ENCODE results near the gene ABTB2.
A peak's percentile ranks its signal among the peaks of the same experiment; 100 is the strongest.

Gene ABTB2

GRCh38 chr11:34260072-34260575, 97.7 kb downstream of the ABTB2 start:
- no peak overlapping the region for H2BK5ac ChIP-seq (ENCODE audit: low read length)

GRCh38 chr11:34259087-34259486, 98.7 kb downstream of the ABTB2 start:
- Histone ChIP-seq H3K4ac (ENCODE audit: low read length) (no peak overlapping the region), H2AK5ac (ENCODE audit: low read depth, low read length) (no peak overlapping the region), H3K79me1 (ENCODE audit: low read depth, low read length) (no peaks in the 10 kb centered on the region), H3K4me1 (ENCODE audit: control insufficient read depth in 2 of 2, insufficient read depth in 1 of 2, low read depth in 1 of 2, low read length in 2 of 2) (peaks cover 7 to 10% of the 10 kb centered on the region in 2 donors), H3K9ac (ENCODE audit: low read depth, low read length, poor library complexity) (no peak overlapping the region), H2BK12ac (ENCODE audit: low read length) (no peak overlapping the region), H2BK5ac (ENCODE audit: low read length) (no peak overlapping the region), H2AFZ (ENCODE audit: low read length) (no peak overlapping the region), H4K91ac (ENCODE audit: low read depth, low read length, poor library complexity) (no peak overlapping the region), H3K4me2 (ENCODE audit: insufficient read depth, low read length, poor library complexity, severe bottlenecking) (no peak overlapping the region), H2BK15ac (ENCODE audit: low read length) (no peak overlapping the region), H3K36me3 (replicated peaks in 1 of 2; ENCODE audit: control insufficient read depth in 2 of 2, insufficient read depth in 2 of 2, low read length in 2 of 2) (no peaks in the 10 kb centered on the region), H2BK120ac (ENCODE audit: low read depth, low read length) (no peak overlapping the region), H3K9me3 (replicated peaks in 1 of 2; ENCODE audit: control insufficient read depth in 2 of 2, insufficient read depth in 1 of 2, low read depth in 1 of 2, low read length in 2 of 2) (no peaks in the 10 kb centered on the region), H3K23ac (ENCODE audit: low read depth, low read length, poor library complexity) (no peak overlapping the region), H3K18ac (ENCODE audit: low read length) (no peak overlapping the region), H3K14ac (ENCODE audit: low read length) (no peak overlapping the region), H3K4me3 (ENCODE audit: low read length in 2 of 2) (no peak overlapping the region), H3K27me3 (ENCODE audit: control insufficient read depth in 3 of 3, insufficient read depth in 3 of 3, low read depth in 1 of 3, low read length in 3 of 3) (no peaks in the 10 kb centered on the region), H3K27ac (replicated peaks; ENCODE audit: low read length) (no peak overlapping the region), H4K8ac (ENCODE audit: low read depth, low read length) (no peak overlapping the region)
- WGBS, 2 donors (ENCODE audit: extremely low coverage in 2 of 2, insufficient read length in 2 of 2, insufficient replicate concordance in 1 of 2), result no CpG with 5 or more reads among the region's 3 CpGs
- DNase-seq (ENCODE audit: low spot score), result no peak

More at GRCh38 chr11:34260072-34260575, 97.7 kb downstream of the ABTB2 start:
- no peak overlapping the region for H3K4me3 ChIP-seq (ENCODE audit: low read length in 2 of 2)
- peaks cover 7 to 10% of the 10 kb centered on the region in 2 donors for H3K4me1 ChIP-seq (ENCODE audit: control insufficient read depth in 2 of 2, insufficient read depth in 1 of 2, low read depth in 1 of 2, low read length in 2 of 2)
- no peak overlapping the region for H3K9ac ChIP-seq (ENCODE audit: low read depth, low read length, poor library complexity)
- no peak overlapping the region for H2BK120ac ChIP-seq (ENCODE audit: low read depth, low read length)
- no peak overlapping the region for H3K27ac ChIP-seq (replicated peaks; ENCODE audit: low read length)
- no peak overlapping the region for H2AK5ac ChIP-seq (ENCODE audit: low read depth, low read length)
- peak overlapping the region; percentile 3 for H4K8ac ChIP-seq (ENCODE audit: low read depth, low read length)
- no peak overlapping the region for H3K18ac ChIP-seq (ENCODE audit: low read length)
- no peaks in the 10 kb centered on the region for H3K9me3 ChIP-seq (replicated peaks in 1 of 2; ENCODE audit: control insufficient read depth in 2 of 2, insufficient read depth in 1 of 2, low read depth in 1 of 2, low read length in 2 of 2)
- no CpG with 5 or more reads among the region's 10 CpGs for WGBS, 2 donors (ENCODE audit: extremely low coverage in 2 of 2, insufficient read length in 2 of 2, insufficient replicate concordance in 1 of 2)
- H4K91ac ChIP-seq (ENCODE audit: low read depth, low read length, poor library complexity), result no peak overlapping the region
- no peaks in the 10 kb centered on the region for H3K79me1 ChIP-seq (ENCODE audit: low read depth, low read length)
- no peak overlapping the region for H3K4me2 ChIP-seq (ENCODE audit: insufficient read depth, low read length, poor library complexity, severe bottlenecking)
- no peak overlapping the region for H3K23ac ChIP-seq (ENCODE audit: low read depth, low read length, poor library complexity)
- no peak overlapping the region for H2AFZ ChIP-seq (ENCODE audit: low read length)
- H3K27me3 ChIP-seq (ENCODE audit: control insufficient read depth in 3 of 3, insufficient read depth in 3 of 3, low read depth in 1 of 3, low read length in 3 of 3), result no peaks in the 10 kb centered on the region
- no peak overlapping the region for H3K4ac ChIP-seq (ENCODE audit: low read length)
- no peak overlapping the region for H2BK12ac ChIP-seq (ENCODE audit: low read length)
- no peak overlapping the region for H3K14ac ChIP-seq (ENCODE audit: low read length)
- H2BK15ac ChIP-seq (ENCODE audit: low read length), result no peak overlapping the region
- DNase-seq (ENCODE audit: low spot score), result no peak
- H3K36me3 ChIP-seq (replicated peaks in 1 of 2; ENCODE audit: control insufficient read depth in 2 of 2, insufficient read depth in 2 of 2, low read length in 2 of 2), result no peaks in the 10 kb centered on the region

GRCh38 chr11:34256626-34257025, 101.2 kb downstream of the ABTB2 start:
- H3K36me3 ChIP-seq (replicated peaks in 1 of 2; ENCODE audit: control insufficient read depth in 2 of 2, insufficient read depth in 2 of 2, low read length in 2 of 2), result no peaks in the 10 kb centered on the region
- no CpG with 5 or more reads among the region's 6 CpGs for WGBS, 2 donors (ENCODE audit: extremely low coverage in 2 of 2, insufficient read length in 2 of 2, insufficient replicate concordance in 1 of 2)
- no peak overlapping the region for H3K27ac ChIP-seq (replicated peaks; ENCODE audit: low read length)
- H2BK5ac ChIP-seq (ENCODE audit: low read length), result no peak overlapping the region
- no peak overlapping the region for H2BK15ac ChIP-seq (ENCODE audit: low read length)
- H3K18ac ChIP-seq (ENCODE audit: low read length), result no peak overlapping the region
- H3K79me1 ChIP-seq (ENCODE audit: low read depth, low read length), result no peaks in the 10 kb centered on the region
- H3K27me3 ChIP-seq (ENCODE audit: control insufficient read depth in 3 of 3, insufficient read depth in 3 of 3, low read depth in 1 of 3, low read length in 3 of 3), result no peaks in the 10 kb centered on the region
- no peak overlapping the region for H3K4me2 ChIP-seq (ENCODE audit: insufficient read depth, low read length, poor library complexity, severe bottlenecking)
- peaks cover 0 to 3% of the 10 kb centered on the region in 2 donors for H3K4me1 ChIP-seq (ENCODE audit: control insufficient read depth in 2 of 2, insufficient read depth in 1 of 2, low read depth in 1 of 2, low read length in 2 of 2)
- H3K23ac ChIP-seq (ENCODE audit: low read depth, low read length, poor library complexity), result no peak overlapping the region
- H3K9ac ChIP-seq (ENCODE audit: low read depth, low read length, poor library complexity), result no peak overlapping the region
- no peak overlapping the region for H2BK12ac ChIP-seq (ENCODE audit: low read length)
- no peak overlapping the region for H3K4ac ChIP-seq (ENCODE audit: low read length)
- H4K8ac ChIP-seq (ENCODE audit: low read depth, low read length), result no peak overlapping the region
- no peak overlapping the region for H4K91ac ChIP-seq (ENCODE audit: low read depth, low read length, poor library complexity)
- H2BK120ac ChIP-seq (ENCODE audit: low read depth, low read length), result no peak overlapping the region
- no peak overlapping the region for H2AK5ac ChIP-seq (ENCODE audit: low read depth, low read length)
- no peak overlapping the region for H2AFZ ChIP-seq (ENCODE audit: low read length)
- no peak overlapping the region for H3K14ac ChIP-seq (ENCODE audit: low read length)
- no peak overlapping the region for H3K4me3 ChIP-seq (ENCODE audit: low read length in 2 of 2)
- no peaks in the 10 kb centered on the region for H3K9me3 ChIP-seq (replicated peaks in 1 of 2; ENCODE audit: control insufficient read depth in 2 of 2, insufficient read depth in 1 of 2, low read depth in 1 of 2, low read length in 2 of 2)
- DNase-seq (ENCODE audit: low spot score), result no peak

DNA sequence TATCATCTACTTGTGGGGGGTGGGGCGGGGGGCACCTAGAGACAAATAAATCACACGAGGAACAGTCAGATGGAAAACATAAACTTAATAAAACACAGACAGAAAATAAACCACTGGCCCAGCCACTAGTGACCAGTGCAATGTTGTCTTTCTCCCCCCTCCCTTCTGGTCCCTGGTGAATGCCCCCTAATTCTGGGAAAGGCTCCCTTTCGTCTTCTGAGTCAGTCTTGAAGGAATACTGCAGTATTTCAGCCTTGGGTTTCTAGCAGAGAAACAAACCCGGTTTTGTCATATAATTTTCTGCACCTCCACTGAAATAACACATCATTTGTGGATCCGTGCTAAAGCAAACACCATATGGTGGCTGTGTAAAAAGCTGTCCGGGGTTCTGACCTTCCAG, 101.7 kb downstream of the ABTB2 start:
- H2BK12ac ChIP-seq (ENCODE audit: low read length), result no peak overlapping the region

More for the DNA sequence above, 101.7 kb downstream of the ABTB2 start:
- Histone ChIP-seq H3K9me3 (replicated peaks in 1 of 2; ENCODE audit: control insufficient read depth in 2 of 2, insufficient read depth in 1 of 2, low read depth in 1 of 2, low read length in 2 of 2) (no peaks in the 10 kb centered on the region), H3K4me2 (ENCODE audit: insufficient read depth, low read length, poor library complexity, severe bottlenecking) (no peak overlapping the region), H4K8ac (ENCODE audit: low read depth, low read length) (no peak overlapping the region), H3K23ac (ENCODE audit: low read depth, low read length, poor library complexity) (no peak overlapping the region), H3K4ac (ENCODE audit: low read length) (no peak overlapping the region), H2AFZ (ENCODE audit: low read length) (no peak overlapping the region), H3K4me3 (ENCODE audit: low read length in 2 of 2) (no peak overlapping the region), H3K27ac (replicated peaks; ENCODE audit: low read length) (no peak overlapping the region), H3K4me1 (ENCODE audit: control insufficient read depth in 2 of 2, insufficient read depth in 1 of 2, low read depth in 1 of 2, low read length in 2 of 2) (peaks cover 4 to 8% of the 10 kb centered on the region in 2 donors), H2AK5ac (ENCODE audit: low read depth, low read length) (no peak overlapping the region), H3K27me3 (ENCODE audit: control insufficient read depth in 3 of 3, insufficient read depth in 3 of 3, low read depth in 1 of 3, low read length in 3 of 3) (no peaks in the 10 kb centered on the region), H2BK5ac (ENCODE audit: low read length) (no peak overlapping the region), H4K91ac (ENCODE audit: low read depth, low read length, poor library complexity) (no peak overlapping the region), H2BK15ac (ENCODE audit: low read length) (no peak overlapping the region), H2BK120ac (ENCODE audit: low read depth, low read length) (no peak overlapping the region), H3K14ac (ENCODE audit: low read length) (no peak overlapping the region), H3K18ac (ENCODE audit: low read length) (no peak overlapping the region), H3K9ac (ENCODE audit: low read depth, low read length, poor library complexity) (no peak overlapping the region), H3K36me3 (replicated peaks in 1 of 2; ENCODE audit: control insufficient read depth in 2 of 2, insufficient read depth in 2 of 2, low read length in 2 of 2) (no peaks in the 10 kb centered on the region), H3K79me1 (ENCODE audit: low read depth, low read length) (no peaks in the 10 kb centered on the region)
- DNase-seq (ENCODE audit: low spot score), result no peak
- WGBS, 2 donors (ENCODE audit: extremely low coverage in 2 of 2, insufficient read length in 2 of 2, insufficient replicate concordance in 1 of 2), result no CpG with 5 or more reads among the region's 6 CpGs
